H9 (cell line): ENCODE measurements around the gene AP1S3. TPM values are rescaled to one million over a fixed set of nuclear protein-coding genes. Genes with fewer than 3 reads are reported as not detected.

Source experiments
- DNase-seq: peaks from one replicate; pipeline ENCODE4 v3.0.0-alpha.2; 2017
- H2AFZ ChIP-seq: one replicate; pipeline ENCODE4 v1.6.1; 2013; ENCODE audit warnings: mild to moderate bottlenecking, low read length, control low read depth, moderate library complexity
- H2AK5ac ChIP-seq: 2 replicates; pipeline ENCODE4 v1.6.1; 2013; ENCODE audit warnings: low read length, control low read depth, mixed read lengths; ENCODE audit not compliant: insufficient read length
- H2BK120ac ChIP-seq: one replicate; pipeline ENCODE4 v1.6.1; 2013; ENCODE audit warnings: low read depth, mild to moderate bottlenecking, low read length, control low read depth, inconsistent platforms; ENCODE audit not compliant: poor library complexity, severe bottlenecking
- H2BK12ac ChIP-seq: 2 replicates; pipeline ENCODE4 v1.6.1; 2013; ENCODE audit warnings: low read length, control low read depth, mixed read lengths, low read depth; ENCODE audit not compliant: insufficient read length
- H2BK15ac ChIP-seq: 2 replicates; pipeline ENCODE4 v1.6.1; 2013; ENCODE audit warnings: low read depth, low read length, control low read depth
- H2BK20ac ChIP-seq: one replicate; pipeline ENCODE4 v1.6.1; 2013; ENCODE audit warnings: low read depth, mild to moderate bottlenecking, low read length, control low read depth, inconsistent platforms; ENCODE audit not compliant: poor library complexity, severe bottlenecking
- H2BK5ac ChIP-seq: 2 replicates; pipeline ENCODE4 v1.6.1; 2013; ENCODE audit warnings: low read length, control low read depth, mixed read lengths; ENCODE audit not compliant: insufficient read length
- H3K14ac ChIP-seq: 2 replicates; pipeline ENCODE4 v1.6.1; 2013; ENCODE audit warnings: low read length, control low read depth; ENCODE audit not compliant: insufficient read depth
- H3K18ac ChIP-seq: 2 replicates; pipeline ENCODE4 v1.6.1; 2013; ENCODE audit warnings: low read depth, mild to moderate bottlenecking, mixed read lengths, low read length, control low read depth; ENCODE audit not compliant: insufficient read length
- H3K23ac ChIP-seq: 2 replicates; pipeline ENCODE4 v1.6.1; 2013; ENCODE audit warnings: low read length, control low read depth, mixed read lengths, low read depth; ENCODE audit not compliant: insufficient read length
- H3K23me2 ChIP-seq: 2 replicates; pipeline ENCODE4 v1.6.1; 2013; ENCODE audit warnings: low read depth, mild to moderate bottlenecking, mixed read lengths, low read length, control low read depth; ENCODE audit not compliant: insufficient read length, poor library complexity, severe bottlenecking
- H3K27ac ChIP-seq: 2 replicates; pipeline ENCODE4 v1.5.1; 2013; ENCODE audit warnings: low read length, control low read depth, mixed read lengths, low read depth; ENCODE audit not compliant: insufficient read length
- H3K27me3 ChIP-seq: 2 replicates; pipeline ENCODE4 v1.6.1; 2013; ENCODE audit warnings: low read length, control low read depth, inconsistent platforms; ENCODE audit not compliant: insufficient read depth
- H3K4ac ChIP-seq: 2 replicates; pipeline ENCODE4 v1.6.1; 2013; ENCODE audit warnings: low read depth, mild to moderate bottlenecking, control low read depth, inconsistent platforms, low read length, moderate library complexity
- H3K4me1 ChIP-seq: 2 replicates; pipeline ENCODE4 v1.6.1; 2013; ENCODE audit warnings: low read length, control low read depth, inconsistent platforms; ENCODE audit not compliant: insufficient read depth
- H3K4me2 ChIP-seq: 2 replicates; pipeline ENCODE4 v1.6.1; 2013; ENCODE audit warnings: low read length, control low read depth, mixed read lengths; ENCODE audit not compliant: insufficient read length, insufficient read depth
- H3K56ac ChIP-seq: 2 replicates; pipeline ENCODE4 v1.6.1; 2013; ENCODE audit warnings: low read depth, mild to moderate bottlenecking, mixed read lengths, low read length, control low read depth; ENCODE audit not compliant: insufficient read length
- H3K79me1 ChIP-seq: 2 replicates; pipeline ENCODE4 v1.6.1; 2013; ENCODE audit warnings: low read depth, mild to moderate bottlenecking, moderate library complexity, low read length, control low read depth, inconsistent platforms; ENCODE audit not compliant: insufficient read depth, poor library complexity, severe bottlenecking
- H3K79me2 ChIP-seq: 2 replicates; pipeline ENCODE4 v1.6.1; 2013; ENCODE audit warnings: low read length, control low read depth, inconsistent platforms; ENCODE audit not compliant: insufficient read depth
- H3K9ac ChIP-seq: 2 replicates; pipeline ENCODE4 v1.6.1; 2013; ENCODE audit warnings: low read length, control low read depth, mixed read lengths; ENCODE audit not compliant: insufficient read length; ENCODE audit errors: extremely low read depth
- H3K9me3 ChIP-seq: one replicate; pipeline ENCODE4 v1.6.1; 2013; ENCODE audit warnings: low read depth, low read length, inconsistent platforms; ENCODE audit not compliant: control insufficient read depth
- H3T11ph ChIP-seq: one replicate; pipeline ENCODE4 v1.6.1; 2013; ENCODE audit warnings: mild to moderate bottlenecking, low read length, control low read depth, inconsistent platforms
- H4K20me1 ChIP-seq: one replicate; pipeline ENCODE4 v1.6.1; 2013; ENCODE audit not compliant: control insufficient read depth, insufficient read length, insufficient read depth
- H4K5ac ChIP-seq: 2 replicates; pipeline ENCODE4 v1.6.1; 2013; ENCODE audit warnings: low read depth, mild to moderate bottlenecking, mixed read lengths, low read length, control low read depth; ENCODE audit not compliant: insufficient read length
- H4K8ac ChIP-seq: replicated peaks from 2 replicates; pipeline ENCODE4 v1.6.1; 2013; ENCODE audit warnings: low read length, control low read depth, mixed read lengths, low read depth; ENCODE audit not compliant: insufficient read length
- H4K91ac ChIP-seq: 2 replicates; pipeline ENCODE4 v1.6.1; 2013; ENCODE audit warnings: low read depth, mild to moderate bottlenecking, moderate library complexity, mixed read lengths, low read length, control low read depth; ENCODE audit not compliant: insufficient read length
- H3K27ac Mint-ChIP-seq, 3 experiments: 2 replicates in 2 of 3; 3 replicates in 1 of 3; pipeline ENCODE4 v1.8.0; 2020 to 2021; ENCODE audit warnings: mixed read lengths in 3 of 3, mild to moderate bottlenecking in 1 of 3, moderate library complexity in 1 of 3
- H3K27me3 Mint-ChIP-seq: 2 replicates; pipeline ENCODE4 v1.8.0; 2021; ENCODE audit warnings: low read depth, mild to moderate bottlenecking, moderate library complexity, mixed read lengths
- H3K36me3 Mint-ChIP-seq, 3 experiments: 2 replicates in 2 of 3; 3 replicates in 1 of 3; pipeline ENCODE4 v1.8.0; 2020 to 2021; ENCODE audit warnings: low read depth in 3 of 3, mixed read lengths in 3 of 3; ENCODE audit not compliant: insufficient read depth in 1 of 3
- H3K4me1 Mint-ChIP-seq, 2 experiments: 2 replicates each; pipeline ENCODE4 v1.8.0; 2020; ENCODE audit warnings: mixed read lengths in 2 of 2
- H3K4me3 Mint-ChIP-seq, 2 experiments: 2 replicates in 1 of 2; 3 replicates in 1 of 2; pipeline ENCODE4 v1.8.0; 2020 to 2021; ENCODE audit warnings: mild to moderate bottlenecking in 2 of 2, mixed read lengths in 2 of 2, moderate library complexity in 1 of 2
- H3K9me3 Mint-ChIP-seq, 2 experiments: 2 replicates in 1 of 2; 3 replicates in 1 of 2; pipeline ENCODE4 v1.8.0; 2020; ENCODE audit warnings: mild to moderate bottlenecking in 2 of 2, mixed read lengths in 2 of 2, moderate library complexity in 1 of 2
- WGBS: extraction: QIAGEN DNeasy Blood & Tissue Kit; methylation state at CpG from one replicate; pipeline ENCODE4 v1.1.7; 2013; ENCODE audit warnings: missing lambda C conversion rate, low lambda C conversion rate, mixed read lengths; ENCODE audit not compliant: insufficient read length; ENCODE audit errors: extremely low coverage; 5-methylcytosine and 5-hydroxymethylcytosine counted together
- total RNA-seq: library from RNA; stranded (reverse); gene quantifications from 2 replicates; pipeline ENCODE4 v1.2.1, GENCODE V29; 2021
- TF ChIP-seq, protein P1 (sequence below): fragments of 200-600 bp; sonication (generic); conservative IDR thresholded peaks from 3 replicates; pipeline ENCODE4 v1.8.0; 2021; ENCODE audit warnings: antibody characterized with exemption, mild to moderate bottlenecking

AP1S3 gene
- total RNA-seq, 1 experiment from 2014 or later = 8.7 TPM

DNA sequence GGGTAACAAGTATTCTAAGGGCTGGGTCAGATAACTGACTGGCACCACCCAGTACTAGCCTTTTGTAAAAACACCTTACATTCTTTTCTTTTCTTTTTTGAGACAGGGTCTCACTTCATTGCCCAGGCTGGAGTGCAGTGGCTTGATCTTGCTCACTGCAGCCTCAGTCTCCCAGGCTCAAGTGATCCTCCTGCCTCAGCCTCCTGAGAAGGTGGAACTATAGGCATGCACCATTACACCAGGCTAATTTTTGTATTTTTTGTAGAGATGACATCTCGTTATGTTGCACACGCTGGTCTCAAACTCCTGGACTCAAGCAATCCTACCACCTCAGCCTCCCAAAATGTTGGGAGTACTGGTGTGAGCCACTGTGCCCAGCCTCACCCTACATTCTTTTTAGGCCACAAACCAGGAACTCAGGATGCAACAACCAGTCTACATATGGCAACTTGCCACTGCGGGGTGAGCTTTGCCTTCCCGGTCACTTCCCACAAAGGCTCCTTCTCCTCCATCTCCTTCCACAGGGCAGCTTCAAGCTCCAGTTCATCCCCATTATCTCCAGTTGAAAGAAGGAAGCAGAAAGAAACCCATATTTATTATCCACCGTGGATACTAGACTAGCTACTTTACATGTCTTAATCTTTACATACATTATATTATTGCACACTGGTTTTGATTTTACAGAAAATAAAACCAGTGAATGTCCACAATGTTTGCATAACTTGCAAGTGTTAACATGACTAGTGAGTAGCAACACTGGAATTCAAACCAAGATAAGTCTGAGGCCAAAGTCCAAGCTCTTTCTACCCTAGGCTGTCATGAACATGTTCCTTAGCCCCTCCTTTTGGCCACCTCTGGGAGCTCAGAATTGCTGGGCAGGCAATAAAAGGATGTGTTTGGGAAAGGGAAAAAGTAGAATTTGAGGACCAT is 23.7 kb upstream of the AP1S3 start:
- TF ChIP-seq, protein P1, sequence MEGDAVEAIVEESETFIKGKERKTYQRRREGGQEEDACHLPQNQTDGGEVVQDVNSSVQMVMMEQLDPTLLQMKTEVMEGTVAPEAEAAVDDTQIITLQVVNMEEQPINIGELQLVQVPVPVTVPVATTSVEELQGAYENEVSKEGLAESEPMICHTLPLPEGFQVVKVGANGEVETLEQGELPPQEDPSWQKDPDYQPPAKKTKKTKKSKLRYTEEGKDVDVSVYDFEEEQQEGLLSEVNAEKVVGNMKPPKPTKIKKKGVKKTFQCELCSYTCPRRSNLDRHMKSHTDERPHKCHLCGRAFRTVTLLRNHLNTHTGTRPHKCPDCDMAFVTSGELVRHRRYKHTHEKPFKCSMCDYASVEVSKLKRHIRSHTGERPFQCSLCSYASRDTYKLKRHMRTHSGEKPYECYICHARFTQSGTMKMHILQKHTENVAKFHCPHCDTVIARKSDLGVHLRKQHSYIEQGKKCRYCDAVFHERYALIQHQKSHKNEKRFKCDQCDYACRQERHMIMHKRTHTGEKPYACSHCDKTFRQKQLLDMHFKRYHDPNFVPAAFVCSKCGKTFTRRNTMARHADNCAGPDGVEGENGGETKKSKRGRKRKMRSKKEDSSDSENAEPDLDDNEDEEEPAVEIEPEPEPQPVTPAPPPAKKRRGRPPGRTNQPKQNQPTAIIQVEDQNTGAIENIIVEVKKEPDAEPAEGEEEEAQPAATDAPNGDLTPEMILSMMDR = no peak

More for the DNA sequence above, 23.7 kb upstream of the AP1S3 start:
- Histone ChIP-seq H3K23me2 (no peaks in the 10 kb centered on the region), H3K4ac (no peak overlapping the region), H2AFZ (no peak overlapping the region), H3K79me1 (no peaks in the 10 kb centered on the region), H3K4me2 (no peak overlapping the region), H2BK15ac (no peak overlapping the region), H3K9ac (no peak overlapping the region), H3K56ac (no peak overlapping the region), H3K27me3 (no peaks in the 10 kb centered on the region), H4K5ac (no peak overlapping the region), H2BK5ac (no peak overlapping the region), H3K79me2 (no peaks in the 10 kb centered on the region), H2BK12ac (no peak overlapping the region), H4K20me1 (no peaks in the 10 kb centered on the region), H3K9me3 (no peaks in the 10 kb centered on the region), H3K18ac (no peak overlapping the region), H2BK120ac (no peak overlapping the region), H3T11ph (no peak overlapping the region), H3K14ac (no peak overlapping the region), H4K8ac (no peak overlapping the region), H3K27ac (no peak overlapping the region), H2AK5ac (no peak overlapping the region), H4K91ac (no peak overlapping the region), H2BK20ac (no peak overlapping the region), H3K4me1 (no peaks in the 10 kb centered on the region), H3K23ac (no peak overlapping the region)
- no peaks in the 10 kb centered on the region; a peak in 1 of 7 replicates for H3K36me3 Mint-ChIP-seq
- H3K4me1 Mint-ChIP-seq = peaks cover 5 to 9% of the 10 kb centered on the region in 2 experiments
- no peak overlapping the region for H3K4me3 Mint-ChIP-seq
- no peak overlapping the region for H3K27ac Mint-ChIP-seq
- no CpG with 5 or more reads among the region's 5 CpGs for WGBS
- no peaks in the 10 kb centered on the region for H3K27me3 Mint-ChIP-seq
- no peaks in the 10 kb centered on the region for H3K9me3 Mint-ChIP-seq
- DNase-seq = no peak
